Neural cell (in vitro differentiated cells): ENCODE results near the gene EEF1AKMT3.

Experiments used
- CTCF ChIP-seq: fragments of 450-650 bp; IDR thresholded peaks from 2 replicates; pipeline ENCODE4 v1.5.1; 2014; ENCODE audit warnings: antibody characterized with exemption, mild to moderate bottlenecking, moderate library complexity; ENCODE audit not compliant: poor library complexity, severe bottlenecking
- EP300 ChIP-seq: fragments of 450-650 bp; conservative IDR thresholded peaks from 2 replicates; pipeline ENCODE4 v1.6.1; 2014; ENCODE audit warnings: antibody characterized with exemption, mild to moderate bottlenecking, moderate library complexity; ENCODE audit not compliant: poor library complexity, severe bottlenecking
- SMC3 ChIP-seq: fragments of 450-650 bp; conservative IDR thresholded peaks from 2 replicates; pipeline ENCODE4 v1.6.1; 2014; ENCODE audit warnings: antibody characterized with exemption, mild to moderate bottlenecking, moderate library complexity; ENCODE audit not compliant: poor library complexity

GRCh38 chr12:57761391-57761998 is 10.9 kb upstream of the EEF1AKMT3 start:
- TF ChIP-seq CTCF (no peak), EP300 (no peak), SMC3 (no peak)
